ENCODE measurements around the gene RALBP1.

DNA sequence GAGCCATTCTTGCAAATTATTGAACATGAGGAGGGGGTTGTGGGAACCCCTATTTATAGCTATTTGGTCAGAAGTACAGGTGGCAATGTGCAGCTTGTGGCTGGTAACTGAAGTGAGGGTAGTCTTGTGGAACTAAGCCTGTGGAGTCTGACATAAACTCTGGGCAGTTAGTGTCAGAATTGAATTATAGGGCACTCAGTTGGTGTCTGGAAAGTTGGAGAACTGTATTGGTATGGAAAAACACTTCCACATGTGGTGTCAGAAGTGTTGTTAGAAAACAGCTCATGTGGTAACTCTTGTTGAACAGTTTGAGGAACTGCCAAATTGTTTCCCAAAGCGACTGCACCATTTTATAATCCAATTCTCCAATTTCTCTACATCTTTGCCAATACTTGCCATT lies 7.5 kb downstream of the RALBP1 start:
- TF ChIP-seq, protein P1, sequence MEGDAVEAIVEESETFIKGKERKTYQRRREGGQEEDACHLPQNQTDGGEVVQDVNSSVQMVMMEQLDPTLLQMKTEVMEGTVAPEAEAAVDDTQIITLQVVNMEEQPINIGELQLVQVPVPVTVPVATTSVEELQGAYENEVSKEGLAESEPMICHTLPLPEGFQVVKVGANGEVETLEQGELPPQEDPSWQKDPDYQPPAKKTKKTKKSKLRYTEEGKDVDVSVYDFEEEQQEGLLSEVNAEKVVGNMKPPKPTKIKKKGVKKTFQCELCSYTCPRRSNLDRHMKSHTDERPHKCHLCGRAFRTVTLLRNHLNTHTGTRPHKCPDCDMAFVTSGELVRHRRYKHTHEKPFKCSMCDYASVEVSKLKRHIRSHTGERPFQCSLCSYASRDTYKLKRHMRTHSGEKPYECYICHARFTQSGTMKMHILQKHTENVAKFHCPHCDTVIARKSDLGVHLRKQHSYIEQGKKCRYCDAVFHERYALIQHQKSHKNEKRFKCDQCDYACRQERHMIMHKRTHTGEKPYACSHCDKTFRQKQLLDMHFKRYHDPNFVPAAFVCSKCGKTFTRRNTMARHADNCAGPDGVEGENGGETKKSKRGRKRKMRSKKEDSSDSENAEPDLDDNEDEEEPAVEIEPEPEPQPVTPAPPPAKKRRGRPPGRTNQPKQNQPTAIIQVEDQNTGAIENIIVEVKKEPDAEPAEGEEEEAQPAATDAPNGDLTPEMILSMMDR (IDR thresholded peaks at IDR 0.05), result no peak
- TF ChIP-seq POLR2AphosphoS5 (IDR thresholded peaks at IDR 0.05) (no peak), EP300 (IDR thresholded peaks at IDR 0.05) (no peak)
